BLaER1 (cell line): ENCODE data around the gene MEGF11.

Source experiments
- H3K27ac ChIP-seq: shearing (Covaris generic); formaldehyde crosslinking; 2 replicates; pipeline ENCODE4 v1.8.1; 2022
- H3K27me3 ChIP-seq: shearing (Covaris generic); formaldehyde crosslinking; 2 replicates; pipeline ENCODE4 v1.8.1; 2022
- H3K36me3 ChIP-seq: shearing (Covaris generic); formaldehyde crosslinking; 2 replicates; pipeline ENCODE4 v1.8.1; 2022
- H3K4me1 ChIP-seq: shearing (Covaris generic); formaldehyde crosslinking; 2 replicates; pipeline ENCODE4 v1.8.1; 2022
- H3K4me2 ChIP-seq: shearing (Covaris generic); formaldehyde crosslinking; 2 replicates; pipeline ENCODE4 v1.8.1; 2022
- H3K4me3 ChIP-seq: shearing (Covaris generic); formaldehyde crosslinking; 2 replicates; pipeline ENCODE4 v1.8.1; 2022
- H3K9ac ChIP-seq: shearing (Covaris generic); formaldehyde crosslinking; 2 replicates; pipeline ENCODE4 v1.8.1; 2022
- H3K9me3 ChIP-seq: shearing (Covaris generic); formaldehyde crosslinking; 2 replicates; pipeline ENCODE4 v1.8.1; 2022
- H4K20me1 ChIP-seq: shearing (Covaris generic); formaldehyde crosslinking; 2 replicates; pipeline ENCODE4 v1.8.1; 2022
- Cebpa-rat ChIP-seq: shearing (Covaris generic); IDR thresholded peaks from 2 replicates; pipeline ENCODE4 v1.8.1; 2022

Gene MEGF11

GRCh38 chr15:66072616-66073361 lies 180.8 kb downstream of the MEGF11 start:
- Histone ChIP-seq H4K20me1 (no peaks in the 10 kb centered on the region), H3K4me2 (no peak overlapping the region), H3K4me3 (no peak overlapping the region), H3K36me3 (no peaks in the 10 kb centered on the region), H3K27ac (no peak overlapping the region), H3K9ac (no peak overlapping the region), H3K9me3 (no peaks in the 10 kb centered on the region), H3K27me3 (no peaks in the 10 kb centered on the region), H3K4me1 (peaks cover 7% of the 10 kb centered on the region)
- no peak for TF ChIP-seq Cebpa-rat

GRCh38 chr15:66071921-66072295 lies 181.6 kb downstream of the MEGF11 start:
- Histone ChIP-seq H3K9ac (no peak overlapping the region), H3K9me3 (no peaks in the 10 kb centered on the region), H3K4me2 (peak overlapping the region; percentile 16), H3K27ac (no peak overlapping the region), H3K4me1 (peaks cover 7% of the 10 kb centered on the region; the same call in 1 of the 2 replicates), H3K36me3 (no peaks in the 10 kb centered on the region), H3K27me3 (no peaks in the 10 kb centered on the region), H3K4me3 (no peak overlapping the region), H4K20me1 (no peaks in the 10 kb centered on the region)
- TF ChIP-seq Cebpa-rat, result no peak

GRCh38 chr15:66071160-66071920 lies 182.2 kb downstream of the MEGF11 start:
- no peak for TF ChIP-seq Cebpa-rat
- H3K27me3 ChIP-seq, result no peaks in the 10 kb centered on the region
- H3K4me2 ChIP-seq, result peak overlapping the region; percentile 16
- H3K36me3 ChIP-seq, result no peaks in the 10 kb centered on the region
- H3K9me3 ChIP-seq, result no peaks in the 10 kb centered on the region
- peaks cover 7% of the 10 kb centered on the region; the same call in 1 of the 2 replicates for H3K4me1 ChIP-seq
- H3K9ac ChIP-seq, result no peak overlapping the region
- no peaks in the 10 kb centered on the region for H4K20me1 ChIP-seq
- H3K27ac ChIP-seq, result no peak overlapping the region
- H3K4me3 ChIP-seq, result no peak overlapping the region

- no peak overlapping the region for H3K4me2 ChIP-seq
- no peaks in the 10 kb centered on the region for H3K9me3 ChIP-seq
- no peaks in the 10 kb centered on the region for H4K20me1 ChIP-seq
- peaks cover 7% of the 10 kb centered on the region; the same call in 1 of the 2 replicates for H3K4me1 ChIP-seq
- TF ChIP-seq Cebpa-rat, result no peak
- H3K27me3 ChIP-seq, result no peaks in the 10 kb centered on the region
- no peak overlapping the region for H3K9ac ChIP-seq
- no peaks in the 10 kb centered on the region for H3K36me3 ChIP-seq
- H3K27ac ChIP-seq, result no peak overlapping the region
- H3K4me3 ChIP-seq, result no peak overlapping the region
Measured at GRCh38 chr15:66070220-66070934, 183.2 kb downstream of the MEGF11 start.

GRCh38 chr15:66069751-66070150 lies 183.8 kb downstream of the MEGF11 start:
- no peak for TF ChIP-seq Cebpa-rat
- Histone ChIP-seq H3K4me2 (no peak overlapping the region), H3K27ac (no peak overlapping the region), H3K4me3 (no peak overlapping the region), H4K20me1 (no peaks in the 10 kb centered on the region), H3K4me1 (peaks cover 7% of the 10 kb centered on the region; the same call in 1 of the 2 replicates), H3K27me3 (no peaks in the 10 kb centered on the region), H3K9me3 (no peaks in the 10 kb centered on the region), H3K36me3 (no peaks in the 10 kb centered on the region), H3K9ac (no peak overlapping the region)

GRCh38 chr15:66068801-66069200 lies 184.7 kb downstream of the MEGF11 start:
- no peak for TF ChIP-seq Cebpa-rat

GRCh38 chr15:66067687-66068086 lies 185.9 kb downstream of the MEGF11 start:
- peaks cover 7% of the 10 kb centered on the region; the same call in 1 of the 2 replicates for H3K4me1 ChIP-seq
- H3K9ac ChIP-seq, result no peak overlapping the region
- H3K4me2 ChIP-seq, result no peak overlapping the region
- H3K27ac ChIP-seq, result no peak overlapping the region
- H3K36me3 ChIP-seq, result no peaks in the 10 kb centered on the region
- no peak overlapping the region for H3K4me3 ChIP-seq
- H4K20me1 ChIP-seq, result no peaks in the 10 kb centered on the region
- no peak for TF ChIP-seq Cebpa-rat
- no peaks in the 10 kb centered on the region for H3K9me3 ChIP-seq
- H3K27me3 ChIP-seq, result no peaks in the 10 kb centered on the region

More at GRCh38 chr15:66068801-66069200, 184.7 kb downstream of the MEGF11 start:
- Histone ChIP-seq H3K4me2 (no peak overlapping the region), H4K20me1 (no peaks in the 10 kb centered on the region), H3K9ac (no peak overlapping the region), H3K27me3 (no peaks in the 10 kb centered on the region), H3K36me3 (no peaks in the 10 kb centered on the region), H3K4me1 (peaks cover 7% of the 10 kb centered on the region; the same call in 1 of the 2 replicates), H3K9me3 (no peaks in the 10 kb centered on the region), H3K27ac (no peak overlapping the region), H3K4me3 (no peak overlapping the region)

GRCh38 chr15:66066481-66066880 lies 187.1 kb downstream of the MEGF11 start:
- Histone ChIP-seq H3K4me2 (no peak overlapping the region), H3K36me3 (no peaks in the 10 kb centered on the region), H3K4me3 (no peak overlapping the region), H3K9ac (no peak overlapping the region), H3K27ac (no peak overlapping the region), H3K27me3 (no peaks in the 10 kb centered on the region), H3K9me3 (no peaks in the 10 kb centered on the region), H4K20me1 (no peaks in the 10 kb centered on the region), H3K4me1 (no peaks in the 10 kb centered on the region)
- TF ChIP-seq Cebpa-rat, result no peak

- no peak for TF ChIP-seq Cebpa-rat
- no peak overlapping the region for H3K27ac ChIP-seq
- H4K20me1 ChIP-seq, result no peaks in the 10 kb centered on the region
- H3K4me2 ChIP-seq, result no peak overlapping the region
- H3K36me3 ChIP-seq, result no peaks in the 10 kb centered on the region
- no peaks in the 10 kb centered on the region for H3K9me3 ChIP-seq
- no peak overlapping the region for H3K4me3 ChIP-seq
- H3K9ac ChIP-seq, result no peak overlapping the region
- H3K4me1 ChIP-seq, result no peaks in the 10 kb centered on the region
- no peaks in the 10 kb centered on the region for H3K27me3 ChIP-seq
Measured at GRCh38 chr15:66066005-66066404, 187.5 kb downstream of the MEGF11 start.
